HG02623 (cell line): ENCODE results near the gene MBD3L1.

ENCODE experiments used
- ATAC-seq: cut with Tn5 transposase; IDR thresholded peaks from one replicate; pipeline ENCODE4 v1.9.1; 2021; ENCODE audit warnings: moderate library complexity; ENCODE audit not compliant: unreplicated experiment

Gene MBD3L1

DNA sequence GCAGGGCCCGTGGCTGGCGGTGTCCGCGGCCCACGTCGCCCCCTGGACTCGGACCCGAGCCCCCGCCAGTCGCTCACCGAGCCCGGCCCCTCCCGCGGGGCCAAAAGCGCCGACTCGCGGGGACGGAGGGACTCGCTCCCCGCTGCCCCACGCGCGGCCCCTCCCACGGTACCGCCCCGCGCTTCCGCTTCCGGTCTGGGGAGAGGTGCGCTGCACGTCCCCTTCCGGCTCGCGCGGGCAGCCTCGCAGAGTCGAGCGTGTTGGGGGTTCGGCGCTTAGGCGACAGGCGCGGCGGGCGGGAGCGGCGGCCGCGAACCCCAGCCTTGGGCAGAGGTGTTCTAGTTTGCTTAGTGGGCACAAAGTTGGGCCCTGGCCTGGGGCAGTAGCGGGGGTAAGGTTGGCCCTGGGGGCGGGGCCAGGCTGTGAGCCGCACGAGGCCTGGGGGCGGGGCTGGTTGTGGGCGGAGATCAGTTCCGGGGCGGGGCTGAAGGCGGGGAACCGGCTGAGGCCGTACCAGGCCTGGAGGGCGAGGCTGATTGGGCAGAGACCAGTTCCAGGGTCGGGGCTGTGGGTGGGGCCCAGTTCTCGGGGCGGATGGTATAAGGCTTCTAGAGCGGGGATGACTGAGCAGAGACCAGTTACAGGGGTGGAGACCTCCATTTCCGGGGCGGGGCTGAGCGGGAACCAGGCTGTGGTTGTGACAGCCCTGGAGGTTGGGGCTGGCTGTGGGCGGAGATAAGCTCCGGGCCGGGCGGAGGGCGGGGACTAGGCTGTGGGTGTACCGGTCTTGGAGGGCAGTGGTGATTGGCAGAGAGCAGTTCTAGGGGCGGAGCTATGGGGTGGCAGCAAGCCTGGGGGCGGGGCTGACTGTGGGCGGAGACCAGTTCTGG lies at the start of gene MBD3L1, which contains the start of gene ZNF558:
TSS of gene MBD3L1 (plus strand) at position 246 of the 890 bp plus-strand sequence. CDS start 10,302 bp downstream, outside the sequence.
TSS of gene ZNF558 (minus strand) at position 173 of the 890 bp plus-strand sequence. CDS start 9,645 bp downstream, outside the sequence.
- ATAC-seq: peak; percentile 84

DNA sequence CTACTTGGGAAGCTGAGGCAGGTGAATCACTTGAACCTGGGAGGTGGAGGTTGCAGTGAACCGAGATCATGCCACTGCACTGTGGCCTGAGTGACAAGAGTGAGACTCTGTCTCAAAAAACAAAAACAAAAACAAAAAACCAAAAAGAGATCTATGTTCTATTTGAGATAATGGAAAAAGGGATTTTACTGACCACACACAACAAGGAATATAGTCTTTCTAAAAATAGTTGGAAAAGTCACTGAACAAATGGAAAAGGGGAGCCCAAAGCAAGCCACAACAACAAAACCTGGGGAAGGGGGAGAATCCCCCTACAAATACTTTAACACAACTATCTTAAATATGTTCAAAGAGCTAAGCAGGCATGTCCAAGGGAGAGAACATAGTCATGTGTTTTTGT lies 37.4 kb upstream of the MBD3L1 start:
- ATAC-seq: no peak

DNA sequence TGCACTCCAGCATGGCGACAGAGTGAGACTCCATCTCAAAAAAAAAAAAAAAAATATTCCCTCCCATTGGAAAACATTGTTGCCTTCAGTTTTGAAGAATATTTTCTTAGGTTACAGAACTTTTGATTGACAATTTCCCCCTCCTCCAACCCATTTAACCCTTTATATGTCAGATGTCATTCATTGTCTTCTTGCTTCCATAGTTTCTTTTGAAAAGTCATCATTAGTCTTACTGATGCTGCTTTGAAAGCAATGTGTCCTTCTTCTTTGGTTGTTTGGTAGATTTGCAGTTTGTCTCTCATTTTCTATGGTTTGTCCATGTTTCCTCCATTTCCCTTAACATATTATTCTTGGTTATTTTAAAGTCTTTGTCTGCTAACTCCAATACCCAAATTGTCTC lies 25.5 kb upstream of the MBD3L1 start:
- ATAC-seq: no peak

DNA sequence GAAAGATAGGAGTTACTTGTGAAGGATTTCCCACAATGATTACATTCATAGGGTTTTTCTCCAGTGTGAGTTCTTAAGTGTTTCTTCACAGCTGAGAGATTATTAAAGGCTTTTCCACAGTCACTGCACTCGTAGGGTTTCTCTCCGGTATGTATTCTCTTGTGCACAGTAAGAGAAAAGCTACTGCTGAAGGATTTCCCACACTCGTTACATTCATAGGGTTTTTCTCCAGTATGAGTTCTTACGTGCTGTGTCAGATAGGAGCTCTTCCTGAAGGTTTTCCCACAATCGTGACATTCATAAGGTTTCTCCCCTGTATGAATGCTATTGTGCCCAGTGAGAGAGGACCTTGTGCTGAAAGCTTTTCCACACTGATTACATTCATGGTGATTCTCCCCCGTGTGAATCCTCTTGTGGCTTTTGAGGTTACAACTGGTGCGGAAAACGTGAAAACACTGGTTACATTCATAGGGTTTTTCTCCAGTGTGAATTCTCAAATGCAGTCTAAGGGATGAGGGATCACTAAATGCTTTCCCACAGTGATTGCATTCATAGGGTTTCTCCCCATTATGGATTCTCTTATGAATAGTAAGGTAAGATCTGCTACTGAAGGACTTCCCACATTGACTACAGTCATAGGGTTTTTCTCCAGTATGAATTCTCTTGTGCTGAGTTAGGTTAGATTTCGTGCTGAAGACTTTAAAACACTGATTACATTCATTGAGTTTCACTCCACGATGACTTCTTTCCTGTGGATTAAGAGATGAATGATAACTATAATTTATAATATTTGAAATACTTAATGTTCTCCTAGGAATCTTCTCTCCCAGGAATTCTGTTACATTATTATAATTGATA lies 20.6 kb upstream of the MBD3L1 start:
- ATAC-seq: no peak

DNA sequence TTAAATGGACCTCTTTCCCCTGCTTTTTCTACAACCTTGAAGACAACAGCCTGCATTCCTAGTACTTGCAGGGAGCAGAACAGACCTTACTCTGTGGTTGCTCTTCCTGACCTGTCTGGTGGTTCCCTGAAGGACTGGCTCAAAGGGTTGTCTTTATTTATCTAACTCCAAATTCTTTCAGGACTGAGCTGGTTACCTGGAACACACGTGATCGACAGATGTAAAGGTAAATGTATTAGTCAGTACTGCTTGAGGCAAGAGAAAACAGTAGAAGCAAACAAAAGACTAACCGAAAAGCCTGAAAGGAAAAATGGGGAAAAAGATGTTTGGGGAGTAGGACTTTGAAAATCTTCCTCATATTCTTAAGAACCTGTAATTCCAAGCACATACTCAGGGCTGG lies 18.0 kb upstream of the MBD3L1 start:
- no peak for ATAC-seq

DNA sequence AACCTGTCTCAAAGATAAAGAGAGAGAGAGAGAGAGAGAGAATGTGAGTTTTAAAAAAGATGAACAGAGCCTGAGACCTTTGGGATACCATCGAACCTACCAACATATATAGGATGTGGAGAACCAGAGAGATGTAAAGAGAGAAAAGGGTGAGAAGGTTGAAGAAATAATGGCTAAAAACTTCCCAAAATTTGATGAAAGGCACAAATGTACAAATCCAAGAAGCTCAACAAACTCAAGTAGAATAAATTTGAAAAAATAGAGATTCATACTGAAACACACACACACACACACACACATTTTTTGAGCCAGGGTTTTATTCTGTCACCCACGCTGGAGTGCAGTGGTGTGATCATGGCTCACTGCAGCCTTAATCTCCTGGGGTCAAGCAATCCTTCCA lies 16.4 kb upstream of the MBD3L1 start:
- no peak for ATAC-seq

DNA sequence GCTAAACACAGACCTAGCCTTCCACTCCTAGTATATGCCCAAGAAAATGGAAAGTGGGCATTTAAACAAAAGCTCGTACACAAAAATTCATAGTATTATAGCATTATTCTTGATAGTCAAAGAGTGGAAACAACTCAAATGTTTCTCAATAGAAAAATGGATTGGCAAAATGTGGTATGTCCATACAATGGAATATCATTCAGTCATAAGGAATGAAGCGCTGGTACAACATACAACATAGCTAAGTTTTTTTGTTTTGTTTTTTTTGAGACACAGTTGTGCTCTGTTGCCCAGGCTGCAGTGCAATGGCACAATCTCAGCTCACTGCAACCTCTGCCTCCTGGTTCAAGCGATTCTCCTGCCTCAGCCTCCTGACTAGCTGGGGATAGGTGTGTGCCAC lies 11.9 kb upstream of the MBD3L1 start:
- ATAC-seq: no peak

DNA sequence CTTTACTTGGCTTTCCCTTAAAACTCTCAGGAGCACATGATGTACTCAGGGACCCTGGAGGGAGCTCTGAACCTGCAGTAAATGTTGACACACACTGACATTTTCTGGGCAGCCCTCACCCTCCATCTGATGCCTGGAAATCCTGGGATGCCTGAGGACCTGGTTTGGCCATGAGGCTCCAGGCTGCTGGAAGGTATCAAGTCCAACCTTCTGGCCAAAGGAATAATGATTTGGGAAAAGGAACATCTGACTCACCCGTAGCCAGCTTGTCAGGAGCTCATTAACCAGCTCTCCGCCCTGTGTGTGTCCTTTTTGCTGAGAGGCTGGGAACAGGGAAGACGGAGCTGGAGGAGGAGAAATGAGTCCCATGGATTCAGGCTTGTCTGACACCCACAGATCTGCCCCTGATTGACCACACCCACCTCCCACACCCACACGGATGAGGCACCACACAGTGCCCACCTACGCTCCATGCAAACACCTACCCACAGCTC lies 10.4 kb upstream of the MBD3L1 start:
- ATAC-seq: no peak

DNA sequence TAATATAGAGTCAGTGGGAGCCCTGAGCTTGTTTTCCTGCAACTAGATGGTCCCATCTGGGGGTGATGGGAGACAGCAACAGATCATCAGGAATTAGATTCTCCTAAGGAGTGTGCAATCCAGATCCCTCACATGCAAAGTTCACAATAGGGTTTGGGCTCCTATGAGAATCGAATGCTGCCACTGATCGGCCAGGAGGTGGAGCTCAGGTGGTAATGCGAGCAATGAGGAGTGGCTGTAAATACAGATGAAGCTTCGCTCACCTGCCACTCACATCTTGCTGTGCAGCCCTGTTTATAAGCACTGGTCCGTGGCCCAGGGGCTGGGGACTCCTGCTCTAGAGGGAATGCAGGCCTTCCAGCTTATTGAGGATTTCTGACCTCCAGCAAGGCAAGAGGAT lies 5.8 kb upstream of the MBD3L1 start:
- ATAC-seq: no peak

DNA sequence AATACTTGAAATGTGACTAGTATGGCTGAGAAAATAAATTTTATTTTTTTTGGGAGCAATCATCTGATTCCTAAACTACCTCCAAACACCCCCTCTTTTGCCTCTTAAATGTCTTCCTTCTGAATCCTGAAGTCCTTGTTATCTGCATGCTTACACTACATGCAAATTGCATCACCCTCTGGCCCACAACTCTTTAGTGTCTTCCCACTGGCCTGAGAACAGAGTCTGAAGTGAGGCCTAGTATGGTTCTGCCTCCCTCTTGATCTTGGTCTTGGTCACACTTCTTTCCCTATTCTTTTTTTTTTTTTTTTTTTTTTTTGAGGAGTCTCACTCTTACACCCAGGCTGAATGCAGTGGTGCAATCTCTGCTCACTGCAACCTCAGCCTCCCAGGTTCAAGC lies 4.9 kb upstream of the MBD3L1 start:
- ATAC-seq: no peak

DNA sequence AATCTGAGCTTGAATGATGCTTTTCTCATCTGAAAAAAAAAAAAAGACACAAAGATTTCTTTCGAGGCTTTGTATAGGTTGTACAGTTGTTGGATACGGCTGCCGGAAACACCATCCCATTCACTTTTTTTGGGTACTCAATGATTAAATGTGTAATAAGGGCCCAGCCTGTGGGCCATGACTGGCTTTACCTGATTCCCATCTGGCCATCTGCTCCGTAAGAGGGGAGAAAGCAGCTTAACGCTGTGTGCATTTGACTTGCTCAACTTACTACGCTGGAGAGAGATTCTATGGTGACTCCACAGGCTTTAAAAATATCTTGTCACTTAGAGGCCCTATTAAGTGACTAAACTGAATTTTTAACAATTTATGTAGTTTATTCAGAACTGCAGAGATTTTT lies 804 bp upstream of the MBD3L1 start:
- ATAC-seq: no peak

DNA sequence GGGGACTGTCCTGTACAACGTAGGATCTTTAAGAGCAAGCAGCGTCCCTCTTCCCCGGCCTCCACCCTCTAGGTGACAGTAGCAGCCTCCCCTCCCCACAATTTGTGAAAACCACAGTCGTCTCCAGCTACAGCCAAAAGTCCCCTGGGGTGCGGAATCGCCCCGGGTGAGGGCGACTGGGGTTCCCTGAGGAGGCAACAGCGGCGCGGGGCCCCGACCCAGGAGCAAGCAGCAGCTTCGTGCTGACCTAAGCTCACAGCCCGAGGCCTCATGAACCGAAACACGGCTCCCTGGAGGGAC lies 395 bp upstream of the MBD3L1 start:
- ATAC-seq: no peak

DNA sequence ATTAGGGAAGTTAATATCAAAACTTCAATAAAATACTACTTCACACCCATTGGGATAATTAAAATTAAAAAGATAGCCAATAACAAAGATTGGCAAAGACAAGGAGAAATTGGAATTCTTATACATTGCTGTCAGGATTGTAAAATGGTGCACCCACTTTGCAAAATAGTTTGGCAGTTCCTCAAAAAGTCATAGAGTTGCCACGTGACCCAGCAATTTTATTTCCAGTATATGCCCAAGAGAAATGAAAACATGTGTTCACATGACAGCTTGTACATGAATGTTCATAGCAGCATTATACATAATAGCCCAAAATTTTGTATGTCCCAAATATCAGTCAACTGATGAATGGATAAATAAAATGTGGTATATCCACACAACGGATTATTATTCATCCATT lies 3.3 kb downstream of the MBD3L1 start:
- ATAC-seq: no peak

DNA sequence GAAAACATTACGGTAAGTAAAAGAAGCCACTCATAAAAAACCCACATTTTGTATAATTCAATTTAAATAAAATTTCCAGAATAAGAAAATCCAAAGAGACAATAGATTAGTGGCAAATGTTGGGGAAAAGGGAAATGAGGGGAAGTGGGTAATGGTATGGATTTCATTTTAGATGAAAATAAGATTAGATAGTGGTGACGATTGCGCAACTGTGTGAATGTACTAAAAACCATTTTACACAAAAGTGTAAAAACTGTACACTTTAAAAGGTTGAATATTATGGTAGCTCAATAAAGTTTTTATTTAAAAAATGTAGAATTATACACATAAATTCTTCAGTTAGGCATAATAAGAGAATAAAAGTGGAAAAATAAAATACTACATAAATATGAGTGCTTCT lies 3.7 kb downstream of the MBD3L1 start:
- ATAC-seq: no peak

DNA sequence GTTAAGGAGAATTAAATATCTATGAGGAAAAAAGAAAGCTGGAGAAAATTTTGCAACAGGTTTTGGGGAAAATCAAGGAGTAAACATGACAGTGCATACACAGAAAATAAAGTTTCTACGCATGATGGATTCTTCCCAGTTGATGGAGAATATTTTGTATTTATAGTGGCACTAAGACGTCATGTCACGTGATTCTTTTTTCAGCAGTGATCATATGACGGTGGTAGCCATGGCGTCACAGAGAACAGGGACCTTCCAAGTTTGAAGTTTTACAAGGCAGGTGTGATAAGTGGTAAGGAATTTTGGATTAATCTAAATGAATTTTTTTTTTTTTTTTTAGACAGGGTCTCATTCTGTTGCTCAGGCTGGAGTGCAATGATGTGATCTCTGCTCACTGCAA lies 8.5 kb downstream of the MBD3L1 start:
- ATAC-seq: no peak

DNA sequence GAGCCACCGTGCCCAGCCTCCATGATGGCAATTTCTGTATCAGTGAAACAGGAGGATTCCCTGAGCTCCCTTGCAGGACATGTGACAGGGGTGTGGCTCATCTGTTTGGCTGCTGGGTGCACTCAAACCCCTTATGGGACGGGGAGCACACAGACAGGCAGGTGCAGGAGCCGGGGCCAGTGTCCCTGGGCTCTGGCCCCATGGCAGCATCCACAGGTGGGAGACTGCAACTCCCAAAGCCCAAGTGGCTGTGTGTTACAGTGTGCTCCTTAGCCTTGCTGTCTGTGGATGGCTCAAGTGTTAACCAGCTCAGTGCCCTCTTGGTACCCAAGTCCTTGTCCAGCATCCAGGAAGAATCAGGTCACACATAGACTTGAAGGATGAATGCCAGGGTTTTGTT lies 14.6 kb downstream of the MBD3L1 start:
- no peak for ATAC-seq

DNA sequence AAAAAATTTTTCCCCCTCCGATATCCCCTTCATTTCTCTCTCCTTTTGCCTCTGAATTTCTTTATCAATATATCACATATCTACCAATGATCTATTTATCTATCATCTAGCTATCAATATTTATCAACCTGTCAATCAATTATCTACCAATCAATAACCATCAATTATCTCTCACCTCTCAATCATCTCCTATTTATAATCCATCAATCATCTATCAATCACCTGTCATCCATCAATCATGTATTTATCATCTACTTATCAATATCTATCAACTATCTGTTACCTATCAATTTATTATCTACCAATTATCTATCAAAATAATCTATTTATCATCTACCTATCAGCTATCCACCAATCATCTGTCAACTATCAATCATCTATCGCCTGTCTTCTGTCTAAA lies 17.1 kb downstream of the MBD3L1 start:
- no peak for ATAC-seq

DNA sequence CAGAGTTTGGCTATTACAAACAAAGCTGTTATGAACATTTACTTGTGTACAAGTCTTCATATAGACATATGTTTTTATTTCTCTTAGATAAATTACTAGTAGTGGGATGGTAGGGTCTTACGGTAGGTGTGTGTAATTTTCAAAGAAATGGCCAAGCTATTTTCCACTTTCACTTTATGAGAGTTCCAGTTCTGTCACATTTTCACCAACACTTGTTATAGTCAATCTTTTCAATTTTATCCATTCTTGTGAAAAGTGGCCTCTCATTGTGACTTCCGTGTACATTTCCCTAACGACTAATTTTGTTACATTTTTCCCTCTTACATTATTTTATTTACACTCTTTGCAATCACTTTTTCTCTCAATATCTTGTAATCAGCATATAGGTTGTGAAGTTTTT lies 18.3 kb downstream of the MBD3L1 start:
- ATAC-seq: no peak

DNA sequence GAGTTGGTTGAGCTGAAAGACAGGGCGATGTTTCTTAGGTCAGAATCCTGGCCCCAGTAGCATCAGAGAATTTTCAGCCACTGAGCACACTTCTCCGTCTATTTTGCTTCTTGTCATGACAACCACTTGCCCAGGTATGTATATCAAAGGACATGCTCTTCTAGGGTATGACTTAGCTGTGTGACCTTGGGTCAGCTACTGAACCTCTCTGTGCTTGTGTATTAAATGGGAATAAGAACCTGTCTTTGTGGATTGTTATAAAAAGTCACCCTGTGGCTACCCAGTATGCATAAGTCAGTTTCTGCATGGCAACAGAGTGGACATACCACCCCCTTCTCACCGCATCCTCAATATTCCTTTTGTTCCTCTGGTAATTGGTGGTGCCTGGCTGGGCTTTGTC lies 26.1 kb downstream of the MBD3L1 start:
- ATAC-seq: no peak

DNA sequence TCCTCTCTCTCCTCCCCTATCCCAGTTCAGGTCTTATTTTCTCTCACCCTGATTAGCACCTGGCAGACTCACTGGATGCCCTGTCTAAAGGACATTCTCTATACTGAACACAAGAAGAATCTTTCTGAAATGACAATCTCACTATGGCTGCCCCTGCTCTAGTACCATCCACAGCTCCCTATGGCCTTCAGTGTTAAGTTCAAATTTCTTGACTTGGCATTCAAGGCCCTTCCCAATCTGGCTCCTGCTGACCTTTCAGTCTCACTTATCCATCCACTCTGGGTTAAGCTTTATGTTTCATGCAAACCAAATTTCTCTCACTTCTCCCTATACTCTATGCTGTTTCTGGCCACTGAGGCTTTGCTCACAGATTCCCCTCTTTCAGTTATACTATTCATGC lies 34.2 kb downstream of the MBD3L1 start:
- no peak for ATAC-seq

DNA sequence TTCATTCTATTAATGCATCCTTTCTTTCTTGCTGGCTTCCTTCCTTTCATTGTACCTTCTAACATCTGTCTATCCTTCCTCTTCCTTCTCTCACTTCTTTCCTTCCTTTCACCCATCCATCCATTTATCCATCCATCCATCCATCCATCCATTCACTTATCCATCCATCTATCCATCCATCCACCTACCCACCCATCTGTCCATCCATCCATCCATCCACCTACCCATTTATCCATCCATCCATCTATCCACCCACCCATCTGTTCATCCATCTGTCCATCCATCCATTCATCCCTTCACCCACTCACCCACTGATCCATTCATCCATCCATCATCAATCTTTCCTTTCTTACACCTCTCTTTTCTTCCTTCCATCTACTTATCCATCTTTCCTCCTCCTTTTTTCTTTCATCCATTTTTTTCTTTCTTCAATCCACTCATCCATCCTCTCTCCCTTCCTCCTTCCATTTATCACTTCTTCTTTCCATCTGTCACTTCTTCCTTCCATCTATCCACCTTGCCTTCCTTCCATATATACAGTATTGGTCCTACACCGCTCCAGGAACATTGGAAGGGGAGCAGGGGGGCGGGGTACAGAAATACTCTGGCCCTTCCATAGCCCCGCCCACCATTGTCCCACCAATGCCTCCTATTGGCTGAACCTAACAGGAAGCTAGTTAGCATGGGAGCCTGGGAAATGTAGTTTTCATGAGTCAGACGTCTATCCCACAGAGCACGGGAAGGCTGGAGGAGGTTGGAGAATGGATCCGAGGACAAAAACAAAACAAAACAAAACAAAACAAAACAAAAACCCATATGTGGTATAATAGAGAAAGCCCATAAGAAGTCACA lies 45.9 kb downstream of the MBD3L1 start:
- ATAC-seq: no peak
